ENCODE measurements around the gene CHRD. TPM values are rescaled to one million over a fixed set of nuclear protein-coding genes. Genes with fewer than 3 reads are reported as not detected.
A peak's percentile ranks its signal among the peaks of the same experiment; 100 is the strongest.

The CHRD gene
- total and polyA plus RNA-seq, 9 of the 15 experiments (the other 6 are each of a cell fraction or from before 2014, with no cell fraction given), result 0.11 to 1.3 (median 0.59) TPM; not detected in 3

DNA sequence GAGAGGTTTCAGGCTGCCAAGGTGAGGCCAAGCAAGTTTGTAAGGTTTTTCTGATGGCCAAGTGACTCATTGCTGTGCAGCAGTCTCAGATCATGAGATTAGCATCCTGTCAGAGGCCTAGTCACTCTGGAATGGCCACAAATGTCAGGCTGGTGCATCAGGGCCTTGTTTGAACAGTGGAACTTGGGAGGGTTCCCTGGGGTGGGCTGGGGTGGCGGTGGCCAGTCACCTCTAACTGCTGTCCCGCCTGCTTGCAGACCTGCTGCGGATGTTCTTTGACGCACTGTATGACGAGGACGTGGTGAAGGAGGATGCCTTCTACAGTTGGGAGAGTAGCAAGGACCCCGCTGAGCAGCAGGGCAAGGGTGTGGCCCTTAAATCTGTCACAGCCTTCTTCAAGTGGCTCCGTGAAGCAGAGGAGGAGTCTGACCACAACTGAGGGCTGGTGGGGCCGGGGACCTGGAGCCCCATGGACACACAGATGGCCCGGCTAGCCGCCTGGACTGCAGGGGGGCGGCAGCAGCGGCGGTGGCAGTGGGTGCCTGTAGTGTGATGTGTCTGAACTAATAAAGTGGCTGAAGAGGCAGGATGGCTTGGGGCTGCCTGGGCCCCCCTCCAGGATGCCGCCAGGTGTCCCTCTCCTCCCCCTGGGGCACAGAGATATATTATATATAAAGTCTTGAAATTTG is 45.2 kb upstream of the CHRD start (continued):
- TF ChIP-seq ZNF232 (CRISPR knock-in tag; IDR thresholded peaks at IDR 0.05) (no peak), CBX8 (IDR thresholded peaks at IDR 0.05; ENCODE audit: borderline replicate concordance, extremely low read depth, low read depth, low read length, poor library complexity, severe bottlenecking) (no peak), ARID2 (IDR thresholded peaks at IDR 0.05) (no peak), ZEB2 (IDR thresholded peaks at IDR 0.05) (peak; percentile 42; the same call in 1 of the 2 replicates)
- TF ChIP-seq, protein P1, sequence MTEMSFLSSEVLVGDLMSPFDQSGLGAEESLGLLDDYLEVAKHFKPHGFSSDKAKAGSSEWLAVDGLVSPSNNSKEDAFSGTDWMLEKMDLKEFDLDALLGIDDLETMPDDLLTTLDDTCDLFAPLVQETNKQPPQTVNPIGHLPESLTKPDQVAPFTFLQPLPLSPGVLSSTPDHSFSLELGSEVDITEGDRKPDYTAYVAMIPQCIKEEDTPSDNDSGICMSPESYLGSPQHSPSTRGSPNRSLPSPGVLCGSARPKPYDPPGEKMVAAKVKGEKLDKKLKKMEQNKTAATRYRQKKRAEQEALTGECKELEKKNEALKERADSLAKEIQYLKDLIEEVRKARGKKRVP (CRISPR knock-in tag; IDR thresholded peaks at IDR 0.05), result no peak
- TF ChIP-seq, protein P2, sequence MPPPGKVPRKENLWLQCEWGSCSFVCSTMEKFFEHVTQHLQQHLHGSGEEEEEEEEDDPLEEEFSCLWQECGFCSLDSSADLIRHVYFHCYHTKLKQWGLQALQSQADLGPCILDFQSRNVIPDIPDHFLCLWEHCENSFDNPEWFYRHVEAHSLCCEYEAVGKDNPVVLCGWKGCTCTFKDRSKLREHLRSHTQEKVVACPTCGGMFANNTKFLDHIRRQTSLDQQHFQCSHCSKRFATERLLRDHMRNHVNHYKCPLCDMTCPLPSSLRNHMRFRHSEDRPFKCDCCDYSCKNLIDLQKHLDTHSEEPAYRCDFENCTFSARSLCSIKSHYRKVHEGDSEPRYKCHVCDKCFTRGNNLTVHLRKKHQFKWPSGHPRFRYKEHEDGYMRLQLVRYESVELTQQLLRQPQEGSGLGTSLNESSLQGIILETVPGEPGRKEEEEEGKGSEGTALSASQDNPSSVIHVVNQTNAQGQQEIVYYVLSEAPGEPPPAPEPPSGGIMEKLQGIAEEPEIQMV (tag; conservative IDR thresholded peaks at IDR 0.05; ENCODE audit: low read depth), result no peak
- TF ChIP-seq, protein P3, sequence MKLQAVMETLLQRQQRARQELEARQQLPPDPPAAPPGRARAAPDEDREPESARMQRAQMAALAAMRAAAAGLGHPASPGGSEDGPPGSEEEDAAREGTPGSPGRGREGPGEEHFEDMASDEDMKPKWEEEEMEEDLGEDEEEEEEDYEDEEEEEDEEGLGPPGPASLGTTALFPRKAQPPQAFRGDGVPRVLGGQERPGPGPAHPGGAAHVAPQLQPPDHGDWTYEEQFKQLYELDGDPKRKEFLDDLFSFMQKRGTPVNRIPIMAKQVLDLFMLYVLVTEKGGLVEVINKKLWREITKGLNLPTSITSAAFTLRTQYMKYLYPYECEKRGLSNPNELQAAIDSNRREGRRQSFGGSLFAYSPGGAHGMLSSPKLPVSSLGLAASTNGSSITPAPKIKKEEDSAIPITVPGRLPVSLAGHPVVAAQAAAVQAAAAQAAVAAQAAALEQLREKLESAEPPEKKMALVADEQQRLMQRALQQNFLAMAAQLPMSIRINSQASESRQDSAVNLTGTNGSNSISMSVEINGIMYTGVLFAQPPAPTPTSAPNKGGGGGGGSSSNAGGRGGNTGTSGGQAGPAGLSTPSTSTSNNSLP (IDR thresholded peaks at IDR 0.05; ENCODE audit: borderline replicate concordance, low read depth, low read length), result no peak

Measured in K562 (cell line).